Neural progenitor cell (in vitro differentiated cells): ENCODE data around the gene ORM1.

Experiments
- EZH2phosphoT487 ChIP-seq: fragments of 200-600 bp; sonication (generic); IDR thresholded peaks from 2 replicates; pipeline ENCODE4 v1.6.1; 2017; ENCODE audit warnings: antibody characterized with exemption
- TF ChIP-seq, protein P1 (sequence below): fragments of 200-600 bp; sonication (generic); IDR thresholded peaks from 2 replicates; pipeline ENCODE4 v1.5.1; 2017; ENCODE audit warnings: antibody characterized with exemption, mild to moderate bottlenecking

DNA sequence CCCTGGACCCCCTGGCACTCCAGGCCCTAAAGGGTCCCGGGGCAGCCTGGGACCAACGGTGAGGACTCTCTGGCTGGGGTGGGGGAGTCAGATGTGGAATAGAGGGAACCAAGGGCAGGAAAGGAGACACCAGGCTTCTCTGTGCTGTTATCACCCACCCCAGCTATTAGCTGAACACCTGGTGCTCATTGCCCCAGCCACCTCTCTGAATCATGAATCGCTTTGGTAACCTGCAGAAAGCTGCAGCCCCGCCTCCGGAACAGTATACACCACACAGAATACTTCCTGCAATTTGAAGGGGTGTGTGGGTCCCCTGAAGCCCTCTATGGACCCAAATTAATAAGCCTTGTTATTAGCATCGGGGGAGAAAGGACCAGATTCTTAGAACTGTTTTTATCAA, 40.4 kb upstream of the ORM1 start:
- TF ChIP-seq, protein P1, sequence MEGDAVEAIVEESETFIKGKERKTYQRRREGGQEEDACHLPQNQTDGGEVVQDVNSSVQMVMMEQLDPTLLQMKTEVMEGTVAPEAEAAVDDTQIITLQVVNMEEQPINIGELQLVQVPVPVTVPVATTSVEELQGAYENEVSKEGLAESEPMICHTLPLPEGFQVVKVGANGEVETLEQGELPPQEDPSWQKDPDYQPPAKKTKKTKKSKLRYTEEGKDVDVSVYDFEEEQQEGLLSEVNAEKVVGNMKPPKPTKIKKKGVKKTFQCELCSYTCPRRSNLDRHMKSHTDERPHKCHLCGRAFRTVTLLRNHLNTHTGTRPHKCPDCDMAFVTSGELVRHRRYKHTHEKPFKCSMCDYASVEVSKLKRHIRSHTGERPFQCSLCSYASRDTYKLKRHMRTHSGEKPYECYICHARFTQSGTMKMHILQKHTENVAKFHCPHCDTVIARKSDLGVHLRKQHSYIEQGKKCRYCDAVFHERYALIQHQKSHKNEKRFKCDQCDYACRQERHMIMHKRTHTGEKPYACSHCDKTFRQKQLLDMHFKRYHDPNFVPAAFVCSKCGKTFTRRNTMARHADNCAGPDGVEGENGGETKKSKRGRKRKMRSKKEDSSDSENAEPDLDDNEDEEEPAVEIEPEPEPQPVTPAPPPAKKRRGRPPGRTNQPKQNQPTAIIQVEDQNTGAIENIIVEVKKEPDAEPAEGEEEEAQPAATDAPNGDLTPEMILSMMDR, result no peak
- no peak for TF ChIP-seq EZH2phosphoT487
